Upper lobe of left lung (tissue), 6 donors: ENCODE data around the gene PRIMPOL. TPM values are rescaled to one million over a fixed set of nuclear protein-coding genes. Genes with fewer than 3 reads are reported as not detected.
"Not testable (repeated sequence)": the region's sequence is repeated elsewhere in the genome, so short reads cannot be mapped to it uniquely, and the experiment has no call there.

Source experiments
- ATAC-seq, 2 donors: fragments of 200-7000 bp; cut with Tn5 transposase; one replicate each; pipeline ENCODE4 v1.9.1; 2022; ENCODE audit warnings: mild to moderate bottlenecking in 2 of 2, moderate library complexity in 2 of 2; ENCODE audit not compliant: low FRiP score in 2 of 2
- DNase-seq, 2 donors: peaks; one replicate each; pipeline ENCODE4 v3.0.0-alpha.2; 2019 to 2020
- H3K27ac ChIP-seq, 4 donors: fragments of 200-600 bp; sonication (generic); one replicate each; pipeline ENCODE4 v1.5.1; 2016 to 2019
- H3K27me3 ChIP-seq, 4 donors: fragments of 200-600 bp; sonication (generic); one replicate each; pipeline ENCODE4 v1.5.1; 2017 to 2019
- H3K36me3 ChIP-seq, 4 donors: fragments of 200-600 bp; sonication (generic); one replicate each; pipeline ENCODE4 v1.5.1; 2016 to 2019
- H3K4me1 ChIP-seq, 4 donors: fragments of 200-600 bp; sonication (generic); one replicate each; pipeline ENCODE4 v1.5.1; 2018 to 2019
- H3K4me3 ChIP-seq, 4 donors: fragments of 200-600 bp; sonication (generic); one replicate each; pipeline ENCODE4 v1.5.1; 2017 to 2019; ENCODE audit warnings: mild to moderate bottlenecking in 2 of 4, moderate library complexity in 1 of 4
- H3K9me3 ChIP-seq, 4 donors: fragments of 200-600 bp; sonication (generic); one replicate each; pipeline ENCODE4 v1.5.1; 2018 to 2019
- CTCF ChIP-seq, 6 experiments: fragments of 450-650 bp in 4 of 6; fragments of 200-600 bp in 2 of 6; sonication (generic) in 2 of 6; IDR thresholded peaks; one replicate each; pipeline ENCODE4 v1.5.1; 2016 to 2019; ENCODE audit warnings: antibody characterized with exemption in 6 of 6
- EP300 ChIP-seq, 4 donors: sonication (generic); formaldehyde crosslinking; IDR thresholded peaks; one replicate each; pipeline ENCODE4 v1.5.1; 2017; ENCODE audit warnings: antibody characterized with exemption in 4 of 4, control low read depth in 2 of 4
- POLR2A ChIP-seq, 4 donors: fragments of 450-650 bp; IDR thresholded peaks; one replicate each; pipeline ENCODE4 v1.5.1; 2016 to 2017; ENCODE audit warnings: antibody characterized with exemption in 4 of 4, mild to moderate bottlenecking in 2 of 4
- POLR2AphosphoS5 ChIP-seq, 2 donors: sonication (generic); formaldehyde crosslinking; IDR thresholded peaks; one replicate each; pipeline ENCODE4 v1.5.1; 2017; ENCODE audit warnings: antibody characterized with exemption in 2 of 2
- WGBS, 2 donors: methylation state at CpG; one replicate each; pipeline ENCODE4 v1.1.5; 2017 to 2018; 5-methylcytosine and 5-hydroxymethylcytosine counted together
- total RNA-seq, 6 donors: library from RNA; depleted of rRNA in 4 of 6; stranded (reverse); fragments of >200 nt in 4 of 6; gene quantifications; one replicate each; pipeline versions ENCODE4 v1.1.0 to v1.2.1, GENCODE V29; 2016 to 2021
- donor health status: DM: no; HTN: no; CAD: no; lungs with moderate emphysema.
- donor health status: DM: no; HTN: yes; CAD: no; lungs with severe emphysema.

Gene PRIMPOL
- total RNA-seq, 6 donors from 2014 or later: 7.0 to 21.0 (median 13.3) TPM

DNA sequence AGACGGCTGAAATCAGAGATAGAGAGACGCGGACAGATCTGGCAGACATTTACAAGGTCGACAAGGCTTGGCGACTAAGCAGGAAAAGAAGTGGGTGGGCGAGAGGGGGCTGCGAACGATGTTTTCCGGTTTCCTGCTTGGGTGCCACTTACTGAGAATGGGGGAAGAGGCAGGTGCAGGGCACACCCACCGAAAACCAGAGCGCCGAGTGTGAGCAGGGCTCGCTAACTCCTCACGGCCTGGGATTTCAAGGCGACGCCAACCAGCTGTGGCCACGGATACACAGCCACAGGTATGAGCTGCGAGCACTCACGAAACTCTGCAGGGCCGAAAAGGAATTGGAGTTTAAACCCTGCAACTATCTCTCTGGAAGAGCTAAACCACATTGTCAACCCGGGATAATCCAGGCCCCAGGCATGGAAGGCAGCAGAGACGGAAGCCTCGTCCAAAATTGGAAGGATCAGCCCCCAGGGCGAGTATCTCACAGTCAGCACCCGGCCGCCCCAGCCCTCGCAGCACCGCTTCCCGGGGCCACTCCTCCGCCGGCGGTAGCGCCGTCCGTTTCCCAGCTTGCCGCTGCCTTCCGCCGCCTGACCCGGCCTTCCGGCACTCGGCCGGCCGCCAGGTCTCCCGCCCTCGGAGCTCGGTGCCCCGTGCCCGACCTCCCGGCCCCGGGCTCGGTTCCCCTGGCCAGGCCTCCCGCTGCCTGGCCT is 1.1 kb upstream of the PRIMPOL start:
- 0 to 1% methylated on average over 15 to 51 of the region's 52 CpGs for WGBS, 2 donors

GRCh38 chr4:184649971-184650855 is 675 bp downstream of the PRIMPOL start:
- ATAC-seq (peak; percentile 21 to 39), DNase-seq (peak in 1 of 2 donors; percentile 35)

More for the DNA sequence above, 1.1 kb upstream of the PRIMPOL start:
- peaks cover 34 to 49% (median 40%) of the 10 kb centered on the region in 4 donors for H3K4me1 ChIP-seq
- DNase-seq: peak; percentile 69 to 94
- TF ChIP-seq POLR2AphosphoS5 (IDR thresholded peaks at IDR 0.05) (no peak), CTCF (IDR thresholded peaks at IDR 0.05) (no peak), EP300 (IDR thresholded peaks at IDR 0.05) (no peak), POLR2A (IDR thresholded peaks at IDR 0.05) (no peak)
- peak overlapping the region; percentile 73 to 96 (median 83) for H3K4me3 ChIP-seq
- H3K27me3 ChIP-seq: no peaks in the 10 kb centered on the region
- no peaks in the 10 kb centered on the region for H3K9me3 ChIP-seq
- H3K27ac ChIP-seq: peak overlapping the region; percentile 97 to 99 (median 98)
- no peaks in the 10 kb centered on the region for H3K36me3 ChIP-seq
- peak; percentile 68 to 79 for ATAC-seq

DNA sequence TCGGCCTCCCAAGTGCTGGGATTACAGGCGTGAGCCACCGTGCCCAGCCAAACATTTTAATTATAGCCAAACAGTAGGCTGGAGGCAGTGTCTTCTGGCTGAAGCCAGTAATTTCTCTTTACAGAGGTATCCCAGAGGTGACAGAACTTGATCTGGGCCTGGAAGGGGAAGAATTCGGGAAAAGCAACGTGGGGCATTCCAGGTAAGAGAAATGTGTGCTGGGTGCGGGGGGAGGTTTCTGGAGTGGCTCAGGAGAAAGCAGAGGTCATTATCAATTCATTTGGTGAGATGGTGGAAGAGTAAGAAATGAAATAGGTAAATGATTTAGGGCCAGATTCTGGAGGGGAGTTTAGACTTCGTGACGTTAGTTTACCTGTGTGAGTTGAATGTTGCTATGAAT is 2.4 kb downstream of the PRIMPOL start:
- 92 to 94% methylated on average over 8 of the region's 8 CpGs for WGBS, 2 donors
- DNase-seq: no peak
- no peak for ATAC-seq
- no peaks in the 10 kb centered on the region for H3K27me3 ChIP-seq
- no peak overlapping the region for H3K4me3 ChIP-seq
- H3K9me3 ChIP-seq: no peaks in the 10 kb centered on the region
- H3K36me3 ChIP-seq: peaks cover 0 to under 1% (median 0%) of the 10 kb centered on the region in 4 donors
- TF ChIP-seq CTCF (IDR thresholded peaks at IDR 0.05) (no peak), EP300 (IDR thresholded peaks at IDR 0.05) (no peak), POLR2A (IDR thresholded peaks at IDR 0.05) (no peak), POLR2AphosphoS5 (IDR thresholded peaks at IDR 0.05) (no peak)
- peaks cover 19 to 27% (median 20%) of the 10 kb centered on the region in 4 donors for H3K4me1 ChIP-seq
- no peak overlapping the region for H3K27ac ChIP-seq

More at GRCh38 chr4:184649971-184650855, 675 bp downstream of the PRIMPOL start:
- Histone ChIP-seq H3K9me3 (no peaks in the 10 kb centered on the region), H3K27ac (peak overlapping the region; percentile 92 to 99 (median 98)), H3K36me3 (no peaks in the 10 kb centered on the region), H3K27me3 (no peaks in the 10 kb centered on the region), H3K4me1 (peaks cover 34 to 43% (median 35%) of the 10 kb centered on the region in 4 donors), H3K4me3 (peak overlapping the region; percentile 63 to 84 (median 78))
- 32 to 34% methylated on average over 21 of the region's 21 CpGs for WGBS, 2 donors
- TF ChIP-seq POLR2AphosphoS5 (IDR thresholded peaks at IDR 0.05) (no peak), POLR2A (IDR thresholded peaks at IDR 0.05) (no peak), EP300 (IDR thresholded peaks at IDR 0.05) (no peak), CTCF (IDR thresholded peaks at IDR 0.05) (no peak)

- H3K4me3 ChIP-seq, ATAC-seq, DNase-seq, H3K9me3 ChIP-seq, H3K27me3 ChIP-seq, H3K36me3 ChIP-seq, H3K27ac ChIP-seq: not testable (repeated sequence)
- peaks cover 12 to 20% (median 13%) of the 10 kb centered on the region in 4 donors for H3K4me1 ChIP-seq
Measured at GRCh38 chr4:184652681-184653080, 3.1 kb downstream of the PRIMPOL start.

DNA sequence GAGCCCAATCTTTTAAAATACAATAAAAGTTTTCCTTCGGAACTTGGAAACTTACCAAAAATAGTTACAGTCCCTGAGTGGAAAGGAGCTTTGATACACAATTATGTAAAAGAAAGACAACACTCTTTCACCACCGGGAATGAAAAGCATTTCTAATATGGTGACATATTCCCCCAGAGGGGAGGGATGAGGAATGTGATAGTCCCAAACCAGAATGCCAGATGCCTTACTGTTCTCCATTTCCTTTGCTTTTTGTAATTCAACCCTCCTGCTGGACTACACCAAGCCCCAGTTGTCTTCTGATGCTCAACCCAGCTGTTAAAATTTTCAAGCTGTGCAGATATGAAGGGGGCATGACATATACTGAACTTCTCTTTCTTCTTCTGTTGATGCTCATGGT is 4.1 kb downstream of the PRIMPOL start:
- Histone ChIP-seq H3K4me1 (peaks cover 6 to 13% (median 8%) of the 10 kb centered on the region in 4 donors), H3K9me3 (no peaks in the 10 kb centered on the region), H3K27ac (no peak overlapping the region), H3K4me3 (no peak overlapping the region), H3K36me3 (peaks cover 0 to 7% (median 0%) of the 10 kb centered on the region in 4 donors), H3K27me3 (no peaks in the 10 kb centered on the region)
- ATAC-seq: no peak
- 39 to 43% methylated on average over 2 of the region's 2 CpGs for WGBS, 2 donors
- DNase-seq: no peak
- TF ChIP-seq POLR2A (IDR thresholded peaks at IDR 0.05): no peak
- TF ChIP-seq CTCF (IDR thresholded peaks at IDR 0.05): no peak
- TF ChIP-seq POLR2AphosphoS5 (IDR thresholded peaks at IDR 0.05): no peak
- TF ChIP-seq EP300 (IDR thresholded peaks at IDR 0.05): no peak
